H1 (cell line): ENCODE data around the gene CRTC1. TPM values are rescaled to one million over a fixed set of nuclear protein-coding genes. Genes with fewer than 3 reads are reported as not detected.

Experiments used
- BCL11A ChIP-seq, 2 experiments: IDR thresholded peaks; one replicate each; pipeline ENCODE4 v1.6.1; 2011; ENCODE audit warnings: low read depth in 2 of 2, low read length in 2 of 2, mild to moderate bottlenecking in 2 of 2
- FOSL1 ChIP-seq: IDR thresholded peaks from 2 replicates; pipeline ENCODE4 v1.6.1; 2011; ENCODE audit warnings: mild to moderate bottlenecking, low read depth, low read length, moderate library complexity; ENCODE audit not compliant: insufficient read depth
- JUN ChIP-seq: IDR thresholded peaks from 2 replicates; pipeline ENCODE4 v1.6.1; 2011; ENCODE audit warnings: low read depth, mild to moderate bottlenecking, improper control_type of control experiment, low read length
- polyA plus RNA-seq, 7 experiments: library from polyadenylated mRNA; depleted of rRNA in 3 of 7; stranded (reverse) in 5 of 7; unstranded in 2 of 7; fragments of >200 nt in 5 of 7; fragments of 200-250 nt in 2 of 7; gene quantifications; 1 replicate in 5 of 7; 2 replicates in 1 of 7; 4 replicates in 1 of 7; pipeline versions ENCODE4 v1.2.1 to v1.2.3, GENCODE V29; 2011 to 2013; ENCODE audit warnings: missing spikeins in 2 of 7, mixed read lengths in 2 of 7
- total RNA-seq: library from RNA; stranded (reverse); fragmentation: NEBNext Ultra II Directional; extraction: Animal tissue kit (Norgen Biotek cat#: 25700); gene quantifications from 2 replicates; pipeline ENCODE4 v1.2.1, GENCODE V29; 2021
- TF ChIP-seq, protein P1 (sequence below), 3 experiments: IDR thresholded peaks; 1 replicate in 2 of 3; 2 replicates in 1 of 3; pipeline versions ENCODE4 v1.5.1 to v1.6.1; 2011; ENCODE audit warnings: low read length in 3 of 3, mild to moderate bottlenecking in 3 of 3, inconsistent platforms in 2 of 3, low read depth in 1 of 3, moderate library complexity in 1 of 3; ENCODE audit not compliant: insufficient read depth in 1 of 3; ENCODE audit errors: control extremely low read depth in 1 of 3

CRTC1 gene
- total and polyA plus RNA-seq, 2 of the 8 experiments (the other 6 are each of a cell fraction or from before 2014, with no cell fraction given): 2.9 to 8.5 TPM

DNA sequence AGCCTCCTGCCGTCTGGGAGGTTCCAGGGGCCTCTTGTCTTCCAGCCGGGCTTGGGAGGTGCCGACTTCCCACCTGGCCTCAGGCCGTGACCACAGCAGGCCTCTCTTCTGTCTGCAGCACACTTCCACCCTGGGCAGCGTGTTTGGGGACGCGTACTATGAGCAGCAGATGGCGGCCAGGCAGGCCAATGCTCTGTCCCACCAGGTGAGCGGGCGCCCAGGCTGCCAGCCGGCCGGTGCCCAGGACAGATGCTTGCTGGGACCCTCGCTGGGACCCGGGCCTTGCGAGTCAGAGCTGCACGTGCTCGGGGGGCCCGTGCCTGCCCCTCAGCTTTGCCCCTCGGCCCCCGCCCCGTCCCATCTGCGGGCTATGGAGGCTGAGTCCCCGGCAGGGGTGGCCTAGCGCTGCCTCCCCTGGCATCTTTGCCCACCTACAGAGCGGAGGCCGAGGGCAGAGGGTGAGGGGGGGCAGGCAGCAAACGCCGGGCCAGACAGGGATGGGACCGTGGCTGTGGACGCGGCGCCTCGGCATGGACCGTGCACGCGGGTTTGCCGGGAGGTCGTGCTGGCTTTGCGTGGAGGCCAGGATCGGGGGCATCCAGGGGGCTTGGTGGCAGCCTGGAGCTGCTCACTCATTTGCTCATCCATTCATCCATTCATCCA is 91.4 kb downstream of the CRTC1 start (continued):
- TF ChIP-seq, protein P1, sequence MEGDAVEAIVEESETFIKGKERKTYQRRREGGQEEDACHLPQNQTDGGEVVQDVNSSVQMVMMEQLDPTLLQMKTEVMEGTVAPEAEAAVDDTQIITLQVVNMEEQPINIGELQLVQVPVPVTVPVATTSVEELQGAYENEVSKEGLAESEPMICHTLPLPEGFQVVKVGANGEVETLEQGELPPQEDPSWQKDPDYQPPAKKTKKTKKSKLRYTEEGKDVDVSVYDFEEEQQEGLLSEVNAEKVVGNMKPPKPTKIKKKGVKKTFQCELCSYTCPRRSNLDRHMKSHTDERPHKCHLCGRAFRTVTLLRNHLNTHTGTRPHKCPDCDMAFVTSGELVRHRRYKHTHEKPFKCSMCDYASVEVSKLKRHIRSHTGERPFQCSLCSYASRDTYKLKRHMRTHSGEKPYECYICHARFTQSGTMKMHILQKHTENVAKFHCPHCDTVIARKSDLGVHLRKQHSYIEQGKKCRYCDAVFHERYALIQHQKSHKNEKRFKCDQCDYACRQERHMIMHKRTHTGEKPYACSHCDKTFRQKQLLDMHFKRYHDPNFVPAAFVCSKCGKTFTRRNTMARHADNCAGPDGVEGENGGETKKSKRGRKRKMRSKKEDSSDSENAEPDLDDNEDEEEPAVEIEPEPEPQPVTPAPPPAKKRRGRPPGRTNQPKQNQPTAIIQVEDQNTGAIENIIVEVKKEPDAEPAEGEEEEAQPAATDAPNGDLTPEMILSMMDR (IDR thresholded peaks at IDR 0.05; ENCODE audit: control extremely low read depth in 1 of 3, insufficient read depth in 1 of 3, low read depth in 1 of 3, low read length in 3 of 3): no peak
- TF ChIP-seq FOSL1: no peak
- no peak for TF ChIP-seq BCL11A (IDR thresholded peaks at IDR 0.05; ENCODE audit: low read depth in 2 of 2, low read length in 2 of 2)
- no peak for TF ChIP-seq JUN
